HL-60 (cell line): ENCODE data around the gene SH3BP2.

Source experiments
- DNase-seq, 2 experiments: peaks; one replicate each; pipeline ENCODE4 v3.0.0-alpha.2; 2010 to 2020; ENCODE audit warnings: low read depth in 1 of 2, low spot score in 1 of 2
- H3K27ac ChIP-seq: fragments of 250-450 bp; sonication (Bioruptor Pico); replicated peaks from 2 replicates; pipeline ENCODE4 v1.5.1; 2020; ENCODE audit warnings: mild to moderate bottlenecking, moderate library complexity
- H3K27me3 ChIP-seq: fragments of 250-450 bp; sonication (Bioruptor Pico); 2 replicates; pipeline ENCODE4 v1.5.1; 2021; ENCODE audit warnings: mild to moderate bottlenecking, moderate library complexity; ENCODE audit not compliant: insufficient read depth, poor library complexity, severe bottlenecking
- H3K4me3 ChIP-seq: replicated peaks from 2 replicates; pipeline ENCODE4 v1.5.1; 2011; ENCODE audit warnings: mild to moderate bottlenecking, control low read depth, low read length; ENCODE audit not compliant: insufficient read depth
- CTCF ChIP-seq: IDR thresholded peaks from one replicate; pipeline ENCODE4 v1.5.1; 2011; ENCODE audit warnings: low read length, control low read depth, inconsistent platforms; ENCODE audit not compliant: insufficient read depth
- GABPA ChIP-seq: IDR thresholded peaks from 2 replicates; pipeline ENCODE4 v1.6.1; 2012; ENCODE audit warnings: low read depth
- POLR2AphosphoS5 ChIP-seq: IDR thresholded peaks from 2 replicates; pipeline ENCODE4 v1.6.1; 2012; ENCODE audit warnings: low read depth
- REST ChIP-seq: IDR thresholded peaks from 2 replicates; pipeline ENCODE4 v1.6.1; 2012; ENCODE audit warnings: low read depth; ENCODE audit not compliant: insufficient replicate concordance
- SPI1 ChIP-seq: IDR thresholded peaks from 2 replicates; pipeline ENCODE4 v1.6.1; 2012; ENCODE audit warnings: low read depth, mild to moderate bottlenecking, borderline replicate concordance

SH3BP2 gene

GRCh38 chr4:2887343-2887742 lies 94.5 kb downstream of the SH3BP2 start:
- no peak overlapping the region for H3K4me3 ChIP-seq
- H3K27ac ChIP-seq, result no peak overlapping the region
- H3K27me3 ChIP-seq, result no peaks in the 10 kb centered on the region
- TF ChIP-seq CTCF, result no peak
- no peak for DNase-seq

- no peak for DNase-seq
- TF ChIP-seq CTCF, result no peak
- no peak for TF ChIP-seq GABPA
- TF ChIP-seq REST, result no peak
- TF ChIP-seq SPI1, result no peak
- TF ChIP-seq POLR2AphosphoS5, result no peak
These were observed 96.0 kb downstream of the SH3BP2 start for GRCh38 chr4:2888886-2889285.

More at GRCh38 chr4:2888886-2889285, 96.0 kb downstream of the SH3BP2 start:
- H3K27ac ChIP-seq, result no peak overlapping the region
- no peaks in the 10 kb centered on the region for H3K27me3 ChIP-seq
- H3K4me3 ChIP-seq, result no peak overlapping the region
